Subcutaneous adipose tissue (tissue), 4 donors: ENCODE measurements around the gene PLXNA2. TPM values are rescaled to one million over a fixed set of nuclear protein-coding genes. Genes with fewer than 3 reads are reported as not detected.

Experiments
- total RNA-seq, 4 donors: library from RNA; depleted of rRNA; stranded (reverse); fragments of >200 nt; gene quantifications; one replicate each; pipeline ENCODE4 v1.1.0, GENCODE V29; 2016
- TF ChIP-seq, protein P1 (sequence below): fragments of 450-650 bp; IDR thresholded peaks from one replicate; pipeline ENCODE4 v1.5.1; 2016; ENCODE audit warnings: low read depth, mild to moderate bottlenecking, control low read depth, antibody characterized with exemption, moderate library complexity

Gene PLXNA2
- total RNA-seq, 4 donors from 2014 or later, result 6.8 to 37.5 (median 14.3) TPM

DNA sequence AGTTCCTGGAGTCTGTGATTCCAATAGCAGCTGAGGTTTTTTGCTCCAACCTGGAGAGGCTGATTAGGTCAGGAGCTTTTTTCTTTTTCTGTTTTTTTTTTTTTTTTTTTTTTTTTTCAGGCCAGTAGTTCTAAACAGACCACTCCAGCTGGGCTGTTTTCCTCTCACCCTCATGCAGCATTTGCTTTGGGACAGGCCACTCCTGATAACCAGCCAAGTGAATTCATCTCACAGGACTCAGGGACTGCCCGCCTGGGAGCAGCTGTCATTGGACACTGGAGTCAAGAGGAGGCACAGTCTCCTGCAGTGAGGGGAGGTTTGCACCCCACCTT is 22.9 kb downstream of the PLXNA2 start:
- TF ChIP-seq, protein P1, sequence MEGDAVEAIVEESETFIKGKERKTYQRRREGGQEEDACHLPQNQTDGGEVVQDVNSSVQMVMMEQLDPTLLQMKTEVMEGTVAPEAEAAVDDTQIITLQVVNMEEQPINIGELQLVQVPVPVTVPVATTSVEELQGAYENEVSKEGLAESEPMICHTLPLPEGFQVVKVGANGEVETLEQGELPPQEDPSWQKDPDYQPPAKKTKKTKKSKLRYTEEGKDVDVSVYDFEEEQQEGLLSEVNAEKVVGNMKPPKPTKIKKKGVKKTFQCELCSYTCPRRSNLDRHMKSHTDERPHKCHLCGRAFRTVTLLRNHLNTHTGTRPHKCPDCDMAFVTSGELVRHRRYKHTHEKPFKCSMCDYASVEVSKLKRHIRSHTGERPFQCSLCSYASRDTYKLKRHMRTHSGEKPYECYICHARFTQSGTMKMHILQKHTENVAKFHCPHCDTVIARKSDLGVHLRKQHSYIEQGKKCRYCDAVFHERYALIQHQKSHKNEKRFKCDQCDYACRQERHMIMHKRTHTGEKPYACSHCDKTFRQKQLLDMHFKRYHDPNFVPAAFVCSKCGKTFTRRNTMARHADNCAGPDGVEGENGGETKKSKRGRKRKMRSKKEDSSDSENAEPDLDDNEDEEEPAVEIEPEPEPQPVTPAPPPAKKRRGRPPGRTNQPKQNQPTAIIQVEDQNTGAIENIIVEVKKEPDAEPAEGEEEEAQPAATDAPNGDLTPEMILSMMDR, result no peak

- TF ChIP-seq, protein P1, result no peak
These were observed 24.4 kb downstream of the PLXNA2 start for GRCh38 chr1:208219659-208220282.

DNA sequence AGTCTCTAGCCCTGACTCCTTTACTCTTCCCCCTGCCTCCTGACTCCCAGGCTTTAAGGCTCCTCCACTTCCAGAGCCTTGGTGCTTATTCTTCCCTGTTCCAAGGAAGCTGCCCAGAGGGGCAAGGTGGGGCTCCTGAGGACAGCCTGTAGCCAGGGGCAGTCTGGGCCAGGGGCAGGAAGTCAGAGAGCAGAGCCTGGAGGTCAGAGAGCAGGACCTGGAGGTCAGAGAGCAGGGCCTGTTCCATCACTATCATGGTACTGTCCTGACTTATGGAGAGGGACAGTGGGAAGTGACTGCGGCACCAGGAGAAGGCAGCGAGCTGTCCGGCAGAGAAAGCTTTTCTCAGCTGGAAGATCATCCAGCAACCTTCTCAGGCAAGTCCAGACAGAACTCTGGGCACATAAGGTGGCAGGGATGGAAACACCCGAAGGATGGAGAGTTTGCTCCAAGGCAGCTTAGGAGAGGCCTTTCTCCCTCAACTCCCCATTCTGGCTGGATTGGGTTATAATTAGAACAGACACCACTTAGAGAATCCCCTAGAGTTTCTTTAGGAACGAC is 25.0 kb downstream of the PLXNA2 start:
- TF ChIP-seq, protein P1, result no peak

DNA sequence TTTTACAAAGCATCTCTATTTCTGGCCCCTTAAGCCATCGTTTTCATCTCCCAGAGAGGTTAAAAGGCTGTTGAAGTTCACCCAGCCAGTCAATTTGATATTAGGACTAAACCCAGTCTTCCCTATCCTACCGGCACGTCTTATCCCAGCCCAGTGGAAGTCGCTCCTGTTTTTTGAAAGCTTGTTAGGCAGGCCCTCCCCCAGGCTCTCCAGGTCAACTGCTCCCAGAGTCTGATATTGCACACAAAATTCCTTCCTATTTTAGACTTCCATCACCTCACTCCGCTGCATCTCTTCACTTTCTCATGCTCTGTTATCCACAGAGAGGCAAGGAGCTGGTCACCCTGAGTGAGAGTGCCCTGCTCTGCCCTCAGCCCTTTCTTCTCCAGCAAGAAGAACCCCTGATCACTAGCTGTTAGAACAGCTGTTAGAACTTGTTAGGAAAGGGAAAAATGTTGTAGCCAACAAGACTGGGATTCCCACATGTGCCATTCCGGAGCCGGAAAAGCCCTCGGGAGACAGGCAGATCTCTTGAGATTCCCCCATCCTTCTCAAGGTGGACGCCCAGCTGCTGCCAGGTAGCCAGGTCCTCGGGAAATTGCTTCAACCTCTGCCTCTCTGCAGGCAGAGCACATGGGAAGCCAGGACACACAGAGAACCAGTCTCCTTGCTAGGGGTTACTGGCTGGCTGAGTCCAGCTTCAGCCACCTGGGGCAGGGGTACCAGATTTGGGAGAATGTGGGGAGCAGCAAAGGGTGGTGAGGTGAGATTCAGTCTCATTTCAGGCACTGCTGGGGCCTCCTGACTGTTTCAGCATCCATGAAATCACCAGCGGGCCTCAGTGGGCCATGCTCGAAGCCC is 25.7 kb downstream of the PLXNA2 start:
- TF ChIP-seq, protein P1, result no peak

DNA sequence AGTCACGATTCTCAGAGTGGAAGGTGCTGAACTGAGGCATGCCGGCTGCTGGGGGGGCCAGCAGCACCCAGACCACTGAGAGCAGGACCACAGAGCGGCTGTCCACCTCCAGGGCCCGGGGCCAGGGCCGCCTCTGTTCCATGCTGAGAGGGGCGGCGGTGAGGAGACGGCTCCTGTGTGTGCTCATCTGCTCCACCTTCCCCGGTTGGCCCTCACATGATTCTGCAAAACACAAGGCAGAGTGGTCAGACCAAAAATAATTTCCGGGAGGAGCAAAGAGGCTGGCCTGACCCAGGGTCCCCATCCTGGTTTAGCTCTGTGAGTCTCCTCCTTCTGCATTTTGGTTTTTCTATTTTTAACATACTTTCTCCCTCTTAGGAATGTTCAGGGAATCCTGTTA is 26.4 kb downstream of the PLXNA2 start:
- TF ChIP-seq, protein P1, result no peak

GRCh38 chr1:208216806-208217205 is 27.4 kb downstream of the PLXNA2 start:
- TF ChIP-seq, protein P1, result no peak

DNA sequence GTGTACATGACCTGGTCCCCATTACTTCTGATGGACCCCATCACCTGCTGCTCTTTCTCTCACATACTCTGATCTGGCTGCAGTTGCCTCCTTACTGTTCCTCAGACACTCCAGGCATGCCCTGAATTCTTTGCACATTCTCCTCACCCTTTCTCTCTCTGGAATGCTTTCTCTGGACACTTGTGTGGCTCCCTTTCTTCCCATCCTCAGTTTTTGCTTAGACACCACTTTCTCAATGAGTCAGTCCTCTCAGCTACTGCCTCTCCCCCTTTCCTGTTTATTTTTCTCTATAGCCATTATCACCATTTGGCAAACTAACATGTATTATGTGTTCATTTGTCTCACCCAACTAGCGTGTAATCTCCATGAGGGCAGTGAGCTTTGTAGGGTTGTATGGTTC is 28.1 kb downstream of the PLXNA2 start:
- TF ChIP-seq, protein P1, result no peak
